IPS-18a (cell line): ENCODE results near the gene LGALS4.

ENCODE experiments used
- H3K27ac ChIP-seq: one replicate; pipeline ENCODE4 v1.5.1; 2013; ENCODE audit warnings: low read length
- H3K27me3 ChIP-seq: one replicate; pipeline ENCODE4 v1.6.1; 2013; ENCODE audit warnings: mild to moderate bottlenecking, low read length; ENCODE audit not compliant: control insufficient read depth, insufficient read depth
- H3K36me3 ChIP-seq: one replicate; pipeline ENCODE4 v1.6.1; 2013; ENCODE audit warnings: low read depth, low read length; ENCODE audit not compliant: control insufficient read depth
- H3K4me1 ChIP-seq: one replicate; pipeline ENCODE4 v1.6.1; 2013; ENCODE audit warnings: low read depth, low read length; ENCODE audit not compliant: control insufficient read depth
- H3K4me3 ChIP-seq: one replicate; pipeline ENCODE4 v1.5.1; 2013; ENCODE audit warnings: low read length
- H3K9ac ChIP-seq: one replicate; pipeline ENCODE4 v1.6.1; 2013; ENCODE audit warnings: mild to moderate bottlenecking, low read length, moderate library complexity
- H3K9me3 ChIP-seq: one replicate; pipeline ENCODE4 v1.6.1; 2013; ENCODE audit warnings: low read depth, low read length; ENCODE audit not compliant: control insufficient read depth

The LGALS4 gene

DNA sequence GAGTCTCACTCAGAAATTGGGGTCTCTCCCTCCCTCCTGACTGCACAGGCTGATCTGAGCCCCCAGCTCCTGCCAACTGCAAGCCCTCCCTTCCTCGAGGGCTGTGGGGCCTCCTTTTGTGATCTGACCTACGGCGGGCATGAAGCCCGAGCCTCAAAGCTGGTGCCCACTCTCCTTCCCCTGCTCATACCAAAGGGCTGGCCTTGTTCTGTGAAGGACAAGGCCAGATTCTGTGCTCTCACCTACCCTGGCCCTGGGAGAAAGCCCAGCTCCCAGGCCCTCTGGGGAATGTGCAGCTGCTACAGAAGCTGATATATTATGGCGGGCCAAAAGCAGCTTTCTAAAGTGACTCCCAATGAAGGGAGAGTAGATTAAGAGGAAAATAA, 27.8 kb upstream of the LGALS4 start:
- Histone ChIP-seq H3K4me1 (no peaks in the 10 kb centered on the region), H3K27ac (no peak overlapping the region), H3K9ac (no peak overlapping the region), H3K36me3 (peaks cover 97% of the 10 kb centered on the region), H3K9me3 (no peaks in the 10 kb centered on the region), H3K27me3 (no peaks in the 10 kb centered on the region), H3K4me3 (no peak overlapping the region)

DNA sequence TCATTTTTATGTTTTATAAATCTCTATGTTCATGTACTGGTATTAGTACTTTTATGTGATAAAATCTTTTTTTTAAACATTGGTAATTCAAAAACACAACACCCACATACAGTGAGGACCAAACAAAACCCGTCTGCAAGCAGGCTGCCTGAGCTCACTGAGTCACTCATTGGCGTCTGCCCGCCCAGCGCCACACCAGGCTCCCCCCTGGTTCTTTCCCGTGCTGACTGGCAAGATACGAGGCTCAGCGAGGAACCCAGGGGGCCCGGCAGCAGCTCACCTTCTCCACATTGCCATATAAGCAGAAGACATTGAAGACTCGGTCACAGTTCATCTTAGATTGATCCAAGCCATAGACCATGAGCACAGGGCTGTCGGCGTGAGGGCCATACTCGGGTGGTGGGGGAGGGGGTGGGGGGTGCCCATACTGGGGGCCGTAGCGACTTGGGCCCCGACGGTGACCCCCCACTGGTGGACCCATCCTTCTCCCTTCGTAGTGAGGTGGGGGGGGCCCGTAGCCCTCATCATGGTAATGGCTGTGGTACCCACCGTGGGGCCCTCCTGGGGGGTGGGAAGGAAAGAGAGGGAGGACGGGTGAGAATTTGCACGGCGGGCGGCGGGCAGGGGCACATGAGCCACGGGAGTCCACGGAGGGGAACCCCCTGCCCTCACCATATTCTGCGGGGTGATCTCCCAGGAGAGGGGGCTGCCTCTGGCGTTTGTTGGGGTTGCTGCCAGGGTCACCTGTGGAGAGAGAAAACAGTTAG, 27.3 kb upstream of the LGALS4 start:
- H3K36me3 ChIP-seq = peaks cover 94% of the 10 kb centered on the region
- H3K4me1 ChIP-seq = no peaks in the 10 kb centered on the region
- no peak overlapping the region for H3K27ac ChIP-seq
- no peak overlapping the region for H3K9ac ChIP-seq
- H3K4me3 ChIP-seq = no peak overlapping the region
- H3K27me3 ChIP-seq = no peaks in the 10 kb centered on the region
- no peaks in the 10 kb centered on the region for H3K9me3 ChIP-seq

DNA sequence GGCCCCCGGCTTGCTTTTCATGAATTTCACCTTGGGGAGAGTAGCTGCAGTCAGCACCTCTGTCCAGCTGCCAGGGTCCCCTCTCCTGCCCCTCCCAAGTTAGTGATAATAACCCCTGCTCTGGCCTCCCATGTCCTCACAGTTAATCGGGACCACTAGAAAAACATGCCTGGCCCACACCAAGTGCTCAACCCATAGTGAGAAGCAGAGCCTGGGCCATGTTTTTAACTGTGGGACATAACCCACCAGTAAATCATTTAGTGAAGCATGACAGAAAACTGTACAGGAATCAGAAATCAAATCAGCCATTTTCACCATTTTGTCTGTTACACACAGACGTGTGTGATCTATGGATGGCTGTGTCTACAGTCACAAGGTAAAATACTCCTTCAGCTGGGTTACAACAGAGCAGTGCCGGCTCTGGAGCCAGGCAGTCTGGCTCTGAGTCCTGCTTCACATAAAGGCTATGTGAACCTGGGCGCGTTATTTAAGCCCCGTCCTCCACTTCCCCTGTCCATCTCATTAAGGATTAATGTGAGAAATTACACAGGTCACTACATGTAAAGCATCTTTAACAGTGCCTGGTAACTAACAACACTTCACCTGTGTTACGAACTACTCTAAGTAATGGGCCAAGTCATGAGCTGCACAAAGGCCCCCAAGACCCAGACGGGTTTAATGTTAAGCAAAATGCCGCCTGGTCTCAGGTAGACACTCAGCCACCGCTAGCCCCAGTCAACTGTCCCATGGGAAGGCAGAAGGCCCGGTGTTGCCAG, 26.4 kb upstream of the LGALS4 start:
- Histone ChIP-seq H3K27me3 (no peaks in the 10 kb centered on the region), H3K27ac (no peak overlapping the region), H3K9ac (no peak overlapping the region), H3K9me3 (no peaks in the 10 kb centered on the region), H3K4me3 (no peak overlapping the region), H3K4me1 (no peaks in the 10 kb centered on the region), H3K36me3 (peaks cover 86% of the 10 kb centered on the region)

DNA sequence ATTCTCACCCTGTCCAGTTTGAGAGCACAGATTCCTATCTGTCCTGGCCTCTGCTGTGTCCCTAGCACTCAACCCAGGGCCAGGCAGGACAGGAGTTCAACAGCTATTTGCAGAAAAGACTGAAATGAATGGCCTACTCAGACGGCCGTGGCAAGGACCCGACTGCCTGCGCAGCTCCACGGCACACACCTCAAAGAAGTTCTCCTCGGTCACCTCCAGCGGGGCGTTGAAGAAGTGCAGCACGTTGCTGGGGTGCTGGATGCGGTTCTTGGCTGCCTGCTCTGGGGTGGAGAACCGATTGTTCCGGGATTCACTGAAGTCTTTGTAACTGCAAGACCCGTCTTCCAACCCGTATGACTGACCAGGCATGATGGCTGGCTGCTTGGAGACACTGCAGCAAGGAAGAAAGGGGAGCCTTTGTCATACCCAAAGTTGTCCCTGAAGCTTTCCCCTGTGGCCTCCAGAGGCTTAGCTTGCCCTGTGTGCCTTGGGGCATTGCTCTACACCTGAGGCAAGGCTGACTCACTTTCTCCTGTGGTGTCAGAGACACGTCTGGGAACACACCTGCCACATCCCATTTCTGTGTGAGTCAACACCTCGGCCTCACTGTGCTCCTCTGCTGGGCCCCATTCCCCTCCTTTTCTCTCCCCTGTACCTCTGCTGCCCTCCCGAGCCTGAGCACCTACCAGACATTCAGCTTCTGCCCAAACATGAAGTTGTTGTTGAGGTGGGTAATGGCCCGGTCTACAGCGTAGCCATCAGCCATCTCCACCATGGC, 25.7 kb upstream of the LGALS4 start:
- H3K4me3 ChIP-seq = no peak overlapping the region
- H3K27me3 ChIP-seq = no peaks in the 10 kb centered on the region
- H3K36me3 ChIP-seq = peaks cover 78% of the 10 kb centered on the region
- no peak overlapping the region for H3K9ac ChIP-seq
- no peaks in the 10 kb centered on the region for H3K4me1 ChIP-seq
- no peak overlapping the region for H3K27ac ChIP-seq
- H3K9me3 ChIP-seq = no peaks in the 10 kb centered on the region

DNA sequence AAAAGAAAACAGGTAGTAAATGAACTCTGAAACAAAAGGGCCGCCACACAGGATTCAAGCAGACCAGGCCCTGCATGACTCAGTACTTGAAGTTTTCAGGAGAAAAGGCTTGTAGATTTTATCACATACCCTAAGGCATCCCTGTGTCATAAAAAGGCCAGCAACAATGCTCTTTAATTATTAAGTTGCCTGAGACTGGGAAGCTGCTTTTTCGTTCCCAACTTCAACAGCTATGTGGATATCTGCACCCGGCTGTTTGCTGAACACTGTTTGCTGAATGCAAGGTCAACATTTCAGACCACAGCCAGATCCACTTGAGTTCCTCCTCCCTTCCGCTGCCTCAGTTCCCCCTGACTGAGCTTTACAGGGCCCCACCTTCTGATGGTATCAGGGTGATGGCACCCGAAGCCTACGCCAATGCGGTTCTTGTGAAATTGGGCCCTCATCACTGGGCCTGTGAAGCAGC, 24.9 kb upstream of the LGALS4 start:
- Histone ChIP-seq H3K9me3 (no peaks in the 10 kb centered on the region), H3K4me3 (no peak overlapping the region), H3K27me3 (no peaks in the 10 kb centered on the region), H3K4me1 (no peaks in the 10 kb centered on the region), H3K27ac (no peak overlapping the region), H3K36me3 (peaks cover 71% of the 10 kb centered on the region), H3K9ac (no peak overlapping the region)

DNA sequence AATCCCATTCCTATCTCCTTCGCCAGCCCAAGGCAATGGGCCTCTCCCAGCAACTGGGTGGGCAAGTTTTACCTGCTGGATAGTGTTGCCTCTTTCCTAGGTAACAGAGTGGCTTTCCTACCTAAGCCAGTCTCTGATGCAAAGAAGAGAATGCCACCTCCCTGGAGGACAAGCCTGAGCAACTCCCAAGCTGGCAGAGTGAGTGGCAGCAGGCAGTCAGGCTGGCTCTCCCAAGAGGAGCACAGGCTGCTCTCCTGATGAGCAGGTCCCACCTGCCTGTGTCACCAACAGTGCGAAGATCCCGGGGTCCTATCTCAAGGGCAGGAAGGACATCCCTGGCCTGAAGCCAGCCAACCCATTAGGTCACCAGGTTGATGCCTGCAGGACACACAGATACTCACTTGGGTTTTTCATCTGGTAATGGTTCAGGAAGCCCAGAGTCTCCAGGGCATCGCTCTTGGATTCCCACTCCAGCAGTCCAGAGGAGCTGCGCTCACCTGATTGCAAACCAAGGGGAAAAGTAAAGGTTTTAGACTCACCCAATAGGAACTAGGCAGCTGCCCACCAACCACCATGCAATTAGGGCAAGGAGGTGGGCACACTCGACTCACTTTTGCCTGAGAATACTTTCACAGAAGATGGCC, 24.4 kb upstream of the LGALS4 start:
- Histone ChIP-seq H3K36me3 (peaks cover 65% of the 10 kb centered on the region), H3K9me3 (no peaks in the 10 kb centered on the region), H3K27ac (no peak overlapping the region), H3K4me3 (no peak overlapping the region), H3K4me1 (peaks cover 4% of the 10 kb centered on the region), H3K9ac (no peak overlapping the region), H3K27me3 (no peaks in the 10 kb centered on the region)

DNA sequence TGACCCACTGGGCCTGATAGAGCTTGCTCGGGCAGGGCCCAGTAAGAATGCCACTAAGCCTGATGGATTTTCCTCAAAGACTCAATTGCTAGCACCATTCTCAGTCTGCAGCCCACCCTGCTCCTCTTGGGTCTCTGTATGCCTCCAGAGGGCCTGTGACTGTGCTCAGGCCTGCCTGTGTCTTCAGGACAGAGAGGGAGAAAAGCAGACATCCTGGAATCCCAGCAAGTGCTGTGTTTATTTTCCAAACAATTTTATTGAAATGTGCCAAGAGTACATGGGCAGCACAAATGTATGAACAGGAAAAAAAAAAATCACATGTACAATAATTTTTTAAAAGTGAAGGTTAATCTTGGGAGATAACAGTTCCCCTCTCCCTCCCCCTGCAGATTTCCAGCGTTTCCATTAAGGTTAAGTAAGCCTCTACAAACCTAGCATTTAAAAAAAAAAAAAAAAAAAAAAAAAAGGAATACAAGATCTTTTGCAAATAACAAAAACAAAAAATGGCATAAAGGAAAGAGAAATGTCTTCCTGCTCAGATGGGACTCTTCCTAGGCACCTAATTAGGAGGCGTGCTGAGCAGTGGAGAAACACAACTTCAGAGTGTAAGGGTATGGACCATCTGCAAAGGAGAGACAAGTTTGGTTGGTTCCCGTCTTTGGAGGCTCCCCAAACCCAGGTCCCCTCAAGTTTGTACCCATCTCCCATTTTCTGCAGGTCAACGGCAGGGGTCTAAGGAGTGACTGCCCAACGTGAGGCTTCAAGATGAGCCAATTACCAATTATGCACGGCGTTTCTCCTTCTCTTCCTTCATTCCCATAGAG, 23.6 kb upstream of the LGALS4 start:
- Histone ChIP-seq H3K27me3 (no peaks in the 10 kb centered on the region), H3K36me3 (peaks cover 58% of the 10 kb centered on the region), H3K4me1 (peaks cover 7% of the 10 kb centered on the region), H3K27ac (no peak overlapping the region), H3K4me3 (no peak overlapping the region), H3K9me3 (no peaks in the 10 kb centered on the region), H3K9ac (no peak overlapping the region)

DNA sequence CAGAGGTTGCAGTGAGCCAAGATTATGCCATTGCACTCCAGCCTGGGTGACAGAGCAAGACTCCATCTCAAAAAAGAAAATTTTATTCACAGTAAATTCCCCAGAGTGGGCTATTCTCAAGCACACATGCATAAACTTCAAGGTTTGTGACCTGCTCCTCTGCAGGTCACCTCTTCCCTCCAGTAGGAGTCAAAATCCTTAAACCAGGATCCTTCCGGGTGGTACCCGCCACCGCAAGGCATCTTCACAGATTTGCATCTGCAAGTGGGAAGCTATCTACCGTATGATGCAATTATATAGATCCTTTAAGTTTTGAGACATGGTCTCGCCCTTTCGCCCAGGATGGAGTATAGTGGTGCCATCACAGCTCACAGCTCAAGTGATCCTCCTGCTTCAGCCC, 21.8 kb upstream of the LGALS4 start:
- H3K9me3 ChIP-seq = no peaks in the 10 kb centered on the region
- no peak overlapping the region for H3K4me3 ChIP-seq
- H3K27ac ChIP-seq = no peak overlapping the region
- no peak overlapping the region for H3K9ac ChIP-seq
- peaks cover 50% of the 10 kb centered on the region for H3K36me3 ChIP-seq
- no peaks in the 10 kb centered on the region for H3K27me3 ChIP-seq
- H3K4me1 ChIP-seq = peaks cover 7% of the 10 kb centered on the region

DNA sequence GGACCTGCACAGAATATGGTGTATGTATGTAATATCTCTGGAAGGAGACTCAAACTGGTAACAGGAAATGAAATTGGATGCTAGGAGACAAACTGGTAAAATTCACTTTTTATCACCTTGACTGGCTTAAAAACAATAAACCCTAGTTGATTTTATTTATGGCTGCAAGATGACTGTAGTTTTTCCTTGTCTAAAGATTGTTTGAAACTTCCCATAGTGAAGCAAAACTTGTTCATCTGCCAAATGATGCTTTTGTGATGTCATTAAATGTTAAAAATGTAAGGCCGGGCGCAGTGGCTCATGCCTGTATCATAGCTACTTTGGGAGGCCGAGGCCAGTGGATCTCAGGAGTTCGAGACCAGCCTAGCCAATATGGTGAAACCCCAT, 21.4 kb upstream of the LGALS4 start:
- H3K4me3 ChIP-seq = no peak overlapping the region
- H3K9ac ChIP-seq = no peak overlapping the region
- H3K27ac ChIP-seq = no peak overlapping the region
- peaks cover 7% of the 10 kb centered on the region for H3K4me1 ChIP-seq
- H3K36me3 ChIP-seq = peaks cover 45% of the 10 kb centered on the region
- no peaks in the 10 kb centered on the region for H3K9me3 ChIP-seq
- no peaks in the 10 kb centered on the region for H3K27me3 ChIP-seq

DNA sequence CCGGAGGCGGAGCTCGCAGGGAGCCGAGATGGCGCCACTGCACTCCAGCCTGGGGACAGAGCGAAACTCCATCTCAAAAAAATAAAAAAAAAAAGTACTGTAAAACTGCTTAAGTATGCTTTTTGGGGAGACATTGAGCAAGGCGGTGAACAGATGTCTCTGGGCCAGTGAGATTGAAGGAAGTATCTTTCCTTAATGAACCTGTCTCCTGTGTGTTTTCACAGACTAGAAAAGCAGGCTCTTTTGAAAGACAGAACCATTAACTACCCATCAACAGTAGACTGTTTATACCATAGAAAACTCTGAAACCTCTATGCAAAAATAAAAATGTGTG, 20.3 kb upstream of the LGALS4 start:
- Histone ChIP-seq H3K27me3 (no peaks in the 10 kb centered on the region), H3K9ac (no peak overlapping the region), H3K4me1 (peaks cover 7% of the 10 kb centered on the region), H3K27ac (no peak overlapping the region), H3K9me3 (no peaks in the 10 kb centered on the region), H3K4me3 (no peak overlapping the region), H3K36me3 (peaks cover 35% of the 10 kb centered on the region)
